Heart left ventricle (tissue), 13 donors: ENCODE results near the gene CDC34.

Experiments
- POLR2A ChIP-seq, 2 donors: fragments of 450-650 bp; IDR thresholded peaks; one replicate each; pipeline ENCODE4 v1.6.1; 2017; ENCODE audit warnings: antibody characterized with exemption in 2 of 2, mild to moderate bottlenecking in 2 of 2, moderate library complexity in 2 of 2
- TF ChIP-seq, protein P1 (sequence below), 12 donors: fragments of 200-600 bp; sonication (generic) in 4 of 12; IDR thresholded peaks; one replicate each; pipeline versions ENCODE4 v1.5.0 to v1.8.0; 2018 to 2022; ENCODE audit warnings: antibody characterized with exemption in 12 of 12, mild to moderate bottlenecking in 5 of 12
- donor health status: ischemic (EF 13 %, LVEDD 7.1; RV severe dilation, severe dysfunction).
- donor health status: DM: no; HTN: yes; CAD: no.
- donor health status: DM: no; HTN: no; CAD: no.
- donor health status: ischemic (EF 25% LVEDD 6.9; RV normal size, moderate dysfunction).
- donor health status: ischemic (EF 25% LVEDD 5.7; RV mildly dilated, moderate dysfunction).
- donor health status: ischemic (EF 35%, LVEDD 5.7; RV mildly dilated, moderate dysfunction).
- donor health status: nonischemic (EF 11% LVEDD 7.7; RV severe dilation, severe dysfunction).
- donor health status: DM: yes; HTN: yes; CAD: no.
- donor health status: PGD.
- donor health status: ischemic (EF 29% LVEDD 5.4; RV normal size, mild dysfunction).
- donor health status: nonischemic (EF 23%, LVEDD 6.1; RV moderate dilation, normal function).

GRCh38 chr19:531753-532560, at the start of gene CDC34:
- TF ChIP-seq, protein P1, sequence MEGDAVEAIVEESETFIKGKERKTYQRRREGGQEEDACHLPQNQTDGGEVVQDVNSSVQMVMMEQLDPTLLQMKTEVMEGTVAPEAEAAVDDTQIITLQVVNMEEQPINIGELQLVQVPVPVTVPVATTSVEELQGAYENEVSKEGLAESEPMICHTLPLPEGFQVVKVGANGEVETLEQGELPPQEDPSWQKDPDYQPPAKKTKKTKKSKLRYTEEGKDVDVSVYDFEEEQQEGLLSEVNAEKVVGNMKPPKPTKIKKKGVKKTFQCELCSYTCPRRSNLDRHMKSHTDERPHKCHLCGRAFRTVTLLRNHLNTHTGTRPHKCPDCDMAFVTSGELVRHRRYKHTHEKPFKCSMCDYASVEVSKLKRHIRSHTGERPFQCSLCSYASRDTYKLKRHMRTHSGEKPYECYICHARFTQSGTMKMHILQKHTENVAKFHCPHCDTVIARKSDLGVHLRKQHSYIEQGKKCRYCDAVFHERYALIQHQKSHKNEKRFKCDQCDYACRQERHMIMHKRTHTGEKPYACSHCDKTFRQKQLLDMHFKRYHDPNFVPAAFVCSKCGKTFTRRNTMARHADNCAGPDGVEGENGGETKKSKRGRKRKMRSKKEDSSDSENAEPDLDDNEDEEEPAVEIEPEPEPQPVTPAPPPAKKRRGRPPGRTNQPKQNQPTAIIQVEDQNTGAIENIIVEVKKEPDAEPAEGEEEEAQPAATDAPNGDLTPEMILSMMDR (IDR thresholded peaks at IDR 0.05): no peak
- TF ChIP-seq POLR2A (IDR thresholded peaks at IDR 0.05): peak in 1 of 2 donors; percentile 48
